ENCODE measurements around the gene SNORC.
"Not testable (repeated sequence)": the region's sequence is repeated elsewhere in the genome, so short reads cannot be mapped to it uniquely, and the experiment has no call there.

SNORC gene

DNA sequence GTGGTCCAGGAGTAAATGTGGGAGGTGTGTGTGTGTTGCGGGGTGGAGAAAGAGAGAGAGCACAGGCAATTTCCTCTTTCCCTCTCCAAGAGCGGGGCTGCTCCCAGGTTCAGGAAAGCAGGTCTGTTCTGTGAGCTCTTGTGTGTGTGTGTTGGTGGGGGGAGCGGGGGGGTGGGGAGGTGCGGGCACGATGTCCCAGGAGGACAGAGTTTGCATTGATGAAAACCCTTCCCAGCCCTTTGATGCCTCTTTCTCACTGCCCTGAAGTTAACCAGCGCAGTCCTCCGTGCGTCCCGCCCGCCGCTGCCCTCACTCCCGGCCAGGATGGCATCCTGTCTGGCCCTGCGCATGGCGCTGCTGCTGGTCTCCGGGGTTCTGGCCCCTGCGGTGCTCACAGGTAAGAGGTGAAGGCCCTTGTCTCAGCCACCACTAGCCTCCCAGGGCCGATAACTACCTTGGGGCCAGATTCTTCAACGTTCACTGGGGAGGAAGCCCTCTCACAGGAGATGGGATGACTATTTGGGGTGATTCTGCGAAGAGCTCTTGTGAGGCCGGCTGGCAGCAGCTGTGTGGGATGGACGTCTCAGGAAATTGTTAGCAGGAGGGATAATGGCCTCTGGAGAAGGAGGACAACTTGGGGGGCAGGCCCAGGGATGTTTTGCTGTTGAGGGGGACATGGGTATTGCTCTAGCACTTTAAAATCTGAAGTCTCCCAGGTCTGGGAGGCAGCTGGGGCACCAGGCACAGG is at the start of gene SNORC:
Gene SNORC (plus strand): TSS at position 247 of the 748 bp plus-strand sequence. CDS start 78 bp downstream, at position 325.
- DNase-seq, result no peak

DNA sequence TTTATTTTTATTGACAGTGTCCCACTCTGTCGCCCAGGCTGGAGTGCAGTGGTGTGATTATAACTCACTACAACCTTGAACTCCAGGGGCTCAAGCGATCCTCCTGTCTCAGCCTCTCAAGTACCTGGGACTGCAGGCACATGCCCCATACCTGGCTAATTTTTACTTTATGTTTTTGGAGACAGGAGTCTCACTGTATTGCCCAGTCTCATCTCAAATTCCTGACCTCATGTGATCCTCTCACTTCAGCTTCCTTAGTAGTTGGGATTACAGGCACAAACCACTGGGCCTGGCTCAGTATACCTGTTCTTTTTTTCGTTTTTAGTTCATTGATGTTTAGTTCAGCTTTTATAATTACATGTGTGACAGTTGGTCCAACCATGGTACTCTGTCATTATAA is 40.1 kb upstream of the SNORC start:
- DNase-seq, result no peak

- DNase-seq, result no peak
Observed at GRCh38 chr2:232831496-232831895, 38.6 kb upstream of the SNORC start.

DNA sequence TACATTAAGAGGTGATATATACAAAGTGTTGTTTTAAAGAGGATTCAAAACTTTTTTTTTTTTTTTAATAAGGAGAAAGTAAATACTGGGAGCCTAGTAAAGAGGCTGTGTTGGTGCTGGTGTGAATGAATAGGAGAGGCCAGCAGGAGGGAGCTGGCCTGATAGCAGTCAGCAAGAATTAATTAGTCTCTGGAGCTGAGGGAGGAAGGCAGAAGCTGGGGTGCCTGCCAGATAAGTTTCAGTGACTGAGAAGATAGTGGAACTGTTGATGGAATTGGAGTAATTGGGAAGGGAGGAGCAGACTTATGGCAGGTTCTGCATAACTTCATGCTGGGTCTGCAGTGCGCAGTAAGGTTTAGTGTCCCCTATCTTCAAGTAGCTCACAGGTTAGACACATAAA is 36.2 kb upstream of the SNORC start:
- no peak for DNase-seq

DNA sequence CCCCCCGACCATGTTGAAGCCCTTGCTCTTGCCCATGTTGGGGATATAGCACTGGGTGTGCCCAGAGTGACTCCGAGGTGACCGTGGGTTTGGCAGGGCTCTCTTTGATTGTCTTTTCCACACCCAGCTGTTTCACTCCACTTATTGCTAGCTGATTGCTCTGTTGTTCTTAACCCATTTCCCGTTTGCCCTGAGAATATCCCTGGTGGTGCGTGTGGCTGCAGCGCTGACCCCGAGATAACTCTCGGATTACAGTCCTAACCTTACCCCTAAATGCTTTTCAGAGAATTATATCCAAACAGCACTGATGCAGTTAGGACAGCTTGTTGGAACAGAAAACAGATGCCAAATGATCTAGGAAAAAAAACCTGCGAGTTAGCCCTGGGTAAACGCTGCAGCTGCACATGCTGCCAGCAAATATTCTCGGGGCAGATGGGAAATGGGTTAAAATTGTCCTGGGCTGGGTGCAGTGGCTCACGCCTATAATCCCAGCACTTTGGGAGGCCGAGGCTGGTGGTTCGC is 34.3 kb upstream of the SNORC start:
- DNase-seq, result no peak

DNA sequence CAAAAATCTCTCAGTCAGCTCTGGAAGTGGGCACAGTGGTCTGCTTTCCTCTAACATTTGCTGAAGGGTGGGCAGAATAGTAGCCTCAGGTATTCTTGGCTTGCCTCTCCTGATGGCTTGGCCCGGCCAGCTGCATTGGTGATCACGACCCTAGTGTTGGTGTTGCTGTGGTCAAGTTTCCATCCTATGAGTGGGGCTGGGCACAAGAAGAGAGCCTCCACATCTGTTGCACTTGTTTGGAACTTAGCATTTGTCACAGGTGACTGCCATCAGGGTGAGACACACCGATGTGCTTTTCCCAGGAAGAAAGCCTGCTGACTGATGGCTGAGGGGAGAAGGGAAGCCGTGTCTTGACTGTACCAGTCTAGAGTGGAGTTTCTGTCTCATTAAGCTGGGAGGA is 33.1 kb upstream of the SNORC start:
- no peak for DNase-seq

GRCh38 chr2:232838406-232838874 is 31.6 kb upstream of the SNORC start:
- peak in 2 of 3 experiments; percentile 3 to 28 for DNase-seq

DNA sequence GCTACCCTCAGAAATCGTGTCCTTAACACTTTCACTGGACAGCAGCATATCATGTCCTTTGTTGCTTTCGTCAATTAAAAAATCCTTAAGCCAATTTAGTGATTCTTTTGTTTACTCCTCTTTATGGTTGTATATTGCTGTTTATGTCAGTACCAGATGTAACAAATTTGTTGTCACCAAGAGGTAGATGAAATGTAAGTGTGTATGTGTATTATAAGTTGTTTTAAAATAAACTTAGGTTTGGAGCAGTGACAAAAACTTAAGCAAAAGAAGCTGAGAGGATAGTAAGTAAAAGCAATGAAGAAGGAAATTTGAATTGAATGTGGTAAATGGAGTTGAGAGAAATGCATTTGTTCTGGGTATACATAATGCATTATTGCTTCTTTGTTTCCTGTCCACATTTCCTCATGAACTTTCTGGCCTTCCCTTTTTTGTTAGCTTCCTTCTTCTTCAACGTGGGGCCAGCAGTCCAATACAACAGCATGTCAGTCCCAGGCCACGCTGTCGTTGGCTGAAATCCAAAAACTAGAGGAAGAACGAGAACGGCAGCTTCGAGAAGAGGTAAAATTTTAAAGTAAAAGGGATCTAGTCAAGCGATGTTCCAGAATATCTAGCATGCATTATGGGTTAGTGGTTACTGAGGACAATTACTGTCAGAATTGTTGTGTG is 30.5 kb upstream of the SNORC start:
- DNase-seq, result no peak

GRCh38 chr2:232842689-232843088 is 27.4 kb upstream of the SNORC start:
- DNase-seq, result no peak

DNA sequence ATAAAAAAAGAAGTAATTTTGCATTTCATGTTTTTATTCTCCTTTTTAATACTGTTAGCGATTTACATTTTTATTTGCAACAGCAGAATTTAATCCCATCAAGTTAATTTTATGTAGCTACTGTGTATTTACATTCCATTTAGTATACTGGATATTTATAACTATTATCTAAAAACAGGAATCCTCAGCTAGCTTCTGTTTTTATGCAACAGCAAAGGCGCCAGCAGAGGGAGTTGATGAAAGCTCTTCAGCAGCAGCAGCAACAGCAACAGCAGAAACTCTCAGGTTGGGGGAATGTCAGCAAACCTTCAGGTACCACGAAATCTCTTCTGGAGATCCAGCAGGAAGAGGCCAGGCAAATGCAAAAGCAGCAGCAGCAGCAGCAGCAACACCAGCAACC is 26.2 kb upstream of the SNORC start:
- no peak for DNase-seq

- no peak for DNase-seq
Observed at GRCh38 chr2:232846055-232846454, 24.0 kb upstream of the SNORC start.

DNA sequence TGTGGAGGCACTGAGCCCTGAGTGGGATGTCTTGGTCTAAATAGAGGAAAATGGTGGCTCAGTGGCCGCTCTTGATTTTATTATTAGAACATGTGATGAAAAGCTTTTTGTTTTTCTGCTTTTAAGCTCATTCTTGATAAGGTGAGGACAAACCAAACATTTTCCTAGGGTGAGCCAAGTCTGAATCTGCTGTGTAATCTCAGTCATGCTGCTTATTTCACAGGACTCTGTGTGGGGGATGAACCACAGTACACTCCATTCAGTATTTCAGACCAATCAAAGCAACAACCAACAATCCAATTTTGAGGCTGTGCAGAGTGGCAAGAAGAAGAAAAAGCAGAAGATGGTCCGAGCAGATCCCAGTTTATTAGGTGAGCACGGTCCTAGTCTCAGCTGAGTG is 20.0 kb upstream of the SNORC start:
- DNase-seq, result no peak

DNA sequence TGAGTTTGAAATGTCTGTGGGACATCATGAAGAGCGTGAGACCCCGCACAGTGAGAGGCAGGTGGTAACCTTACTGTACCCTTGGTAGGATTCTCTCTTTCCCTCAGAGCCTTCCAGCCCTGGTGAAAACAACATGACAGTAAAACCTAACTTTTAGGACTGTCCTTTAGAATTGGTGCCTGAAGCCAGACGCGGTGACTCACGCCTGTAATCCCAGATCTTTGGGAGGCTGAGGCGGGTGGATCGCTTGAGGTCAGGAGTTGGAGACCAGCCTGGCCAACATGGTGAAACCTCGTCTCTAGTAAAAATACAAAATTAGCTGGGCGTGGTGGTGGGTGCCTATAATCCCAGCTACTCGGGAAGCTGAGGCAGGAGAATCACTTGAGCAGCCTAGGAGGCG is 18.0 kb upstream of the SNORC start:
- not testable (repeated sequence) for DNase-seq

- no peak for DNase-seq
Observed at GRCh38 chr2:232852676-232853075, 17.4 kb upstream of the SNORC start.

- DNase-seq, result no peak
Observed at GRCh38 chr2:232854082-232854481, 16.0 kb upstream of the SNORC start.

- DNase-seq, result no peak
Observed at GRCh38 chr2:232857158-232857563, 12.9 kb upstream of the SNORC start.

- no peak for DNase-seq
Observed at GRCh38 chr2:232859385-232859916, 10.6 kb upstream of the SNORC start.

DNA sequence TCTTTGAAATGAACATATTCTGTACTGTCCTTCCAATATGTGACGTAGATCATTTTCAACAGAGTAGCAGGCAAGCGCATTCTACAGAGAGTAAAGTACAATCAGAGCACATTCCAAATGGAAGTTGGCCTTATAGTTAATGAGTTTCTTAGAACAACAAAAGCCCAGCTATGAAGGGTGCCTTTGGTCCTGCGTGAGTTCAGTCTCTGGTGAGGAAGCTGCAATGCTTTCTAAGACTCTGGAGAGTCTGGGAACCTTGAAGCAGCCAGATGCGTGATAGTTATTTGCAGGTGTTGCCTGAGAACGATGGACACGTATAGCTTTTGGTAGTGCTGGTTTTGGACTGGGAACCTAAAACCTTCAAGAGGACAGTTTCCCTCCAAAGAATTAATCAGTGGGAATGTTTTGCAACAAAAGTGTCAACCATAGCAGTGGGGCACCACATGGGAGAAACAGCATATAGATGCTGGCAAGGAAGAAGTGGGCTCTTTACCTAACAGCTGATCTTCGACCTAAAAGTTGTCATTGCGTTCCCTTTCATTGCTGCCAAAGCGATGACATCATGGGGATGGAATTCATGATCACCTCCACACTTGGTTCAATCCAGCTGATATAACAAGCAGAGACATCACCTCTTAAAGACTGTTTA is 9.3 kb upstream of the SNORC start:
- no peak for DNase-seq

DNA sequence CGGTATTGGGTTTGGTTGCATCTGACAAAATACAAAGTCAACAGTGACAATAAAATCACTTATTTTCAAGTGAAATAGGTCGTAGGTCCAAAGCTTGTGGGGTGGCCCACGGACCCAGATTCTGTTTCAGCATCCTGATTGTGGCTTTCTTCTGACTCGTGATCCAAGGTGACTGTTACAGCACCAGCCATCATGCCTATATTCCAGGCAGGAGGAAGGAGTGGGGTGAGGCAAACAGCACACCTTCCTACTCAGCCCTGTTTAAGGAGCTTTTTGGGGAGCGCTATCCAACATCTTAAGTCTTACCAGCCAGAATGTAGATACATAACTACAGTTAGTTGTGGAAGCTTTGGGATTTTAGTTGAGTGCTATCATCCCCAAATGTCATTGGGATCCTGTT is 8.7 kb upstream of the SNORC start:
- no peak for DNase-seq

- no peak for DNase-seq
Observed at GRCh38 chr2:232863996-232864395, 6.1 kb upstream of the SNORC start.

GRCh38 chr2:232865165-232865564 is 4.9 kb upstream of the SNORC start:
- DNase-seq, result no peak

- DNase-seq, result no peak
Observed at GRCh38 chr2:232866104-232866503, 4.0 kb upstream of the SNORC start.
